GM10248 (cell line): ENCODE data around the gene TGFBI.

Experiments used
- CTCF ChIA-PET: fragments of 300-600 bp; sonication (Branson Sonifier 250); formaldehyde crosslinking; extraction: SDS; loops from one replicate; lab custom pipeline; 2021; ENCODE audit warnings: antibody characterized with exemption; lab: Yijun Ruan, JAX
- POLR2A ChIA-PET: fragments of 350-650 bp; sonication (Branson Sonifier 250); formaldehyde crosslinking; extraction: SDS; loops from one replicate; lab custom pipeline; 2020; ENCODE audit warnings: antibody characterized with exemption; lab: Yijun Ruan, JAX
- DNase-seq: peaks from one replicate; pipeline ENCODE4 v3.0.0; 2012; ENCODE audit errors: extremely low spot score
- TF ChIP-seq, protein P1 (sequence below): IDR thresholded peaks from 2 replicates; pipeline ENCODE4 v1.5.1; 2012; ENCODE audit warnings: mild to moderate bottlenecking, low read depth; ENCODE audit errors: extremely low read depth, missing control alignments, control extremely low read depth

TGFBI gene

DNA sequence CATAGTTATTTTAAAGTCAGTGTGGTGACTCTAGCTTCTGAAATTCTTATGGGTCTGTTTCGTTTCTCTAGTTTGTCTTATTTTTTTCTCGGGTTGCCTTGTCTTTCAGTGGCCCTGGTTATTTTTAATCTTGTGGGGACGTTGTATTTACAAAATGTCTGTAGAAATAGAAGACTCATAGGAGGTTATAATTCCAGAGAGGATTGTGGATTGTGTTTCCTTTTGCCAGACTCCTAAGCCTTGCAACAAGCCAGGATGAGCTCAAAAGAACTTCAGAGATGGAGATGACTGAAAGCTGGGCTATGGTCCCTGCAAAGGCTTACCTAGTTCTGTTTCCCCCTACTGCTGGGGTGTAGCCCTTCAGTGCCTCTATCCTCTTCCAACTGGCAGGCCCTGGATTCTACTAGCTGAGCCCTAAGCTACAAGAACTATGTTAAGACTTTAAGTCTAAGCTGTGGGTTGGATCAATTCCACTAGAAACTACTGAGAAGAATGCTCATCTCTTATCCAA, 41.8 kb upstream of the TGFBI start:
- CTCF ChIA-PET: interaction anchor here (1.0 to 4.0 kb wide), 5 partner anchors 8 to 76 kb away, joined by 3 to 25 read pairs (median 3); no protein-coding TSS in a partner anchor
- POLR2A ChIA-PET: no interaction called here

DNA sequence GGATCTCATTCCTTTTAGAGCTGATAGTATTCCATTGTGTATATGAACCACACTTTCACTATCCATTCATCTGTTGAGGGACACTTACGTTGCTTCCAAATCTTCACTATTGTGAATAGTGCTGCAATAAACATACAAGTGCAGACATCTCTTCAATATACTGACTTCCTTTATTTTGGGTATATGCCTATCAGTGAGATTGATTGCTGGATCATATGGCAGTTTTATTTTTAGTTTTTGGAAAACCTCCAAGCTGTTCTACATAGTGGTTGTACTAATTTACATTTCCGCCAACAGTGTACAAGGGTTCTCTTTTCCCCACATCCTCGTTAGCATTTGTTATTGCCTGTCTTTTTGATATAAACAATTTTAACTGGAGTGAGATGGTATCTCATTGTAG, 40.2 kb upstream of the TGFBI start:
- ChIA-PET CTCF (interaction anchor here (1.5 to 4.0 kb wide), 2 partner anchors 10 to 18 kb away, joined by 3 to 25 read pairs; no protein-coding TSS in a partner anchor), POLR2A (no interaction called here)
- no peak for DNase-seq
- TF ChIP-seq, protein P1, sequence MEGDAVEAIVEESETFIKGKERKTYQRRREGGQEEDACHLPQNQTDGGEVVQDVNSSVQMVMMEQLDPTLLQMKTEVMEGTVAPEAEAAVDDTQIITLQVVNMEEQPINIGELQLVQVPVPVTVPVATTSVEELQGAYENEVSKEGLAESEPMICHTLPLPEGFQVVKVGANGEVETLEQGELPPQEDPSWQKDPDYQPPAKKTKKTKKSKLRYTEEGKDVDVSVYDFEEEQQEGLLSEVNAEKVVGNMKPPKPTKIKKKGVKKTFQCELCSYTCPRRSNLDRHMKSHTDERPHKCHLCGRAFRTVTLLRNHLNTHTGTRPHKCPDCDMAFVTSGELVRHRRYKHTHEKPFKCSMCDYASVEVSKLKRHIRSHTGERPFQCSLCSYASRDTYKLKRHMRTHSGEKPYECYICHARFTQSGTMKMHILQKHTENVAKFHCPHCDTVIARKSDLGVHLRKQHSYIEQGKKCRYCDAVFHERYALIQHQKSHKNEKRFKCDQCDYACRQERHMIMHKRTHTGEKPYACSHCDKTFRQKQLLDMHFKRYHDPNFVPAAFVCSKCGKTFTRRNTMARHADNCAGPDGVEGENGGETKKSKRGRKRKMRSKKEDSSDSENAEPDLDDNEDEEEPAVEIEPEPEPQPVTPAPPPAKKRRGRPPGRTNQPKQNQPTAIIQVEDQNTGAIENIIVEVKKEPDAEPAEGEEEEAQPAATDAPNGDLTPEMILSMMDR: no peak

More for the DNA sequence above, 41.8 kb upstream of the TGFBI start:
- no peak for DNase-seq
- TF ChIP-seq, protein P1: no peak

GRCh38 chr5:135989686-135990085, 39.1 kb upstream of the TGFBI start:
- TF ChIP-seq, protein P1: no peak
- DNase-seq: no peak
- ChIA-PET CTCF (interaction anchor here (1.5 to 4.0 kb wide), 2 partner anchors 11 to 19 kb away, joined by 3 to 25 read pairs; no protein-coding TSS in a partner anchor), POLR2A (no interaction called here)

GRCh38 chr5:135990528-135991255, 38.1 kb upstream of the TGFBI start:
- DNase-seq: no peak
- TF ChIP-seq, protein P1: no peak
- POLR2A ChIA-PET: no interaction called here
- CTCF ChIA-PET: interaction anchor here (1.0 kb wide), 1 partner anchor 12 kb away, joined by 3 read pairs; no protein-coding TSS in a partner anchor

GRCh38 chr5:135991429-135991828, 37.4 kb upstream of the TGFBI start:
- CTCF ChIA-PET: interaction anchor here (1.0 kb wide), 1 partner anchor 13 kb away, joined by 3 read pairs; no protein-coding TSS in a partner anchor
- no peak for DNase-seq
- POLR2A ChIA-PET: no interaction called here
- TF ChIP-seq, protein P1: no peak

DNA sequence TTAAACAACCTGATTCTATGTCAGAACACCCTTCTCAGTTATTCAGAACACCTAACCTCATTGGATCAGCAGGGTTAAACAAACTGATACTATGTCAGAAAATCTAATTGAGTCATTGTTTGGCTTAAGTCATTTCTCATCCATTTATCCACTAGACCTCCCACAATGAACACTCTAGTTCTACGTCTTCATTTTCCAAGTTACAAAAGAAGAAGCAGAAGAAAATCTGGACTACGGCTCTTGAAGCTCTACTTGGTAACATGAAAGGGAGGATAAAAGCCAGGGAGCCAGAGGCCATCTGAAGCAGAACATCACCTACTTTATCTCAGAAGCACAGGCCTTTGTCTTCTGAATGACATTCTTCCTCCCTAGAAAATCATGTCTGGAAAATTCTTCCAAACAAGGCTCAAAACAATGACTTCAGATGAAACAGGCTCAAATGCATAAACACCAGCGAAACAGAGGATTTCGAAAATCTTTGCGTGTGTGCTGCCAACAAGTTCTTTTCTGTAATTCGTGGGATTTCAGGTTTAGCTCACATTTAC, 35.4 kb upstream of the TGFBI start:
- DNase-seq: no peak
- CTCF ChIA-PET: no interaction called here
- TF ChIP-seq, protein P1: no peak
- POLR2A ChIA-PET: no interaction called here
